A549 treated with AZD9567 at 1 μM for 4 hours (cell line): ENCODE data around the gene LMOD3. TPM values are rescaled to one million over a fixed set of nuclear protein-coding genes. Genes with fewer than 3 reads are reported as not detected.

ENCODE experiments used
- total RNA-seq: library from RNA; stranded (reverse); fragments of 200-300 nt; extraction: Qiagen RNA extraction; gene quantifications from 5 replicates; pipeline ENCODE4 v1.2.3, GENCODE V29; 2022; ENCODE audit not compliant: insufficient read depth

LMOD3 gene
- not detected in 5 replicates for total RNA-seq

DNA sequence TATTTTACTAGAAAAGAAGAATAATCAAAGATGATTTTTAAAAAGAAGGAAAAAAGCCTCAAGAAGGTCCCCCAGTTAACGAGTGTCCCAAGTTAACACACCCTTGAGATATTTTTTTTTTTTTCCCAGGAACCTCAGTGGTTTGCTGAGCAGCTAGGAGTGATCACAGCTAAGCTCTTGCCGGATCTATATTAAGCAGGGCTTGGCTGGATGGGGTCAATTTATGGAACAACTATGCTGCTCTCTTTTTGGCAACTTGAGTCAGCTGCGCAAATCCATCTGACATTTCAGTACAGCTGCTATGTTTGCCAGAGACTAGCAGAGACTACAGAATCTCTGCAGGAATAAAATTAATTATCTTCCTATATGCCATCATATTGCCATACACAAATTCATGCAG is at the start of gene LMOD3:
TSS of gene LMOD3 (minus strand) at position 193 of the 400 bp plus-strand sequence. CDS start 209 bp downstream, outside the sequence.

GRCh38 chr3:69084326-69085167 is 37.8 kb downstream of the LMOD3 start, which contains the start of gene ARL6IP5:
TSS of gene ARL6IP5 (plus strand) at chr3:69084937. CDS start at chr3:69085048, 111 bp downstream.

DNA sequence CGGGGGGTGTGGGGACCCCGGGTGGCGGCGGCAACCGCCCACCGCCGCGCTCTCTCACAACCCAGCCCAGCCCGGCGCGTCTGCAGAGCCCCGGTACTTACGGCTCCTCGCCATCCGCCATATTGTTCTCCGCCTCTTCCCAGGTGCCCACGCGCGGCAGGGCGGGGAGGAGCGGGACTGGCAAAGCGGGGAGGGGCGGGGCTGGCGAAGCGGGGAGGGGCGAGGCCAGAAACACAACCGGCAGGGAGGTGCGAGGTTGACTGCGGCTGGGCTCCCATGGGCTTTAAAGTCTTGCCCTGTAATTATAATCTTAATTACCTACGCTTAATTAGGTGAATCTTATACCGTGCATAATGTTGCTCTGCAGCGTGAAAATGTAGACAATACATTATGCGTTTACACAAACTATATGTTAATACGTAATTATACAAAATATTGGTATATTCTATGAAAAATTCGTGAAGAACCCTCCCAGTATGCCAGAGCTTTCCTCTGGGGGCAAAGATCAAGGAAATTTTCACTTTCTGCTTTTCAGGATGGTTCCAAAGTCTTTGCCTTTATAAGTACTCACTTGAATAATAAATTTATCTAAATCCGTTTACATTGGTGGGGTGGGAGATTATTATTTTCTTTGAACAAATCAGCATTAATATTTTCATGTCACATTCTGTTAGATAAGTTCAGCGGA is 42.0 kb downstream of the LMOD3 start, which contains the start of gene UBA3:
TSS of gene UBA3 (minus strand) at position 133 of the 688 bp plus-strand sequence. CDS start at position 121, 12 bp downstream.

Other genes with a start within 250 kb of the LMOD3 start
- gene TAFA4, start 190.0 kb downstream of the LMOD3 start, total RNA-seq = not detected in 5 replicates
- 7.2 to 11.8 TPM (median 10.7 TPM) in 5 replicates for gene EOGT, start 108.9 kb downstream of the LMOD3 start, total RNA-seq
- gene TMF1, start 70.3 kb downstream of the LMOD3 start, total RNA-seq = 11.4 to 15.2 TPM (median 14.4 TPM) in 5 replicates
- gene UBA3, start 42.2 kb downstream of the LMOD3 start, total RNA-seq = 20.6 to 27.8 TPM (median 25.2 TPM) in 5 replicates
- 68.1 to 78.5 TPM (median 77.1 TPM) in 5 replicates for gene ARL6IP5, start 37.7 kb downstream of the LMOD3 start, total RNA-seq